SK-N-MC (cell line): ENCODE results near the gene AFAP1L2.

Source experiments
- EZH2 ChIP-seq: fragments of 200-600 bp; sonication (generic); IDR thresholded peaks from one replicate; pipeline ENCODE4 v1.6.1; 2017; ENCODE audit warnings: antibody characterized with exemption
- POLR2AphosphoS5 ChIP-seq: IDR thresholded peaks from 2 replicates; pipeline ENCODE4 v1.6.1; 2012; ENCODE audit warnings: mild to moderate bottlenecking, low read depth, low read length, borderline replicate concordance

DNA sequence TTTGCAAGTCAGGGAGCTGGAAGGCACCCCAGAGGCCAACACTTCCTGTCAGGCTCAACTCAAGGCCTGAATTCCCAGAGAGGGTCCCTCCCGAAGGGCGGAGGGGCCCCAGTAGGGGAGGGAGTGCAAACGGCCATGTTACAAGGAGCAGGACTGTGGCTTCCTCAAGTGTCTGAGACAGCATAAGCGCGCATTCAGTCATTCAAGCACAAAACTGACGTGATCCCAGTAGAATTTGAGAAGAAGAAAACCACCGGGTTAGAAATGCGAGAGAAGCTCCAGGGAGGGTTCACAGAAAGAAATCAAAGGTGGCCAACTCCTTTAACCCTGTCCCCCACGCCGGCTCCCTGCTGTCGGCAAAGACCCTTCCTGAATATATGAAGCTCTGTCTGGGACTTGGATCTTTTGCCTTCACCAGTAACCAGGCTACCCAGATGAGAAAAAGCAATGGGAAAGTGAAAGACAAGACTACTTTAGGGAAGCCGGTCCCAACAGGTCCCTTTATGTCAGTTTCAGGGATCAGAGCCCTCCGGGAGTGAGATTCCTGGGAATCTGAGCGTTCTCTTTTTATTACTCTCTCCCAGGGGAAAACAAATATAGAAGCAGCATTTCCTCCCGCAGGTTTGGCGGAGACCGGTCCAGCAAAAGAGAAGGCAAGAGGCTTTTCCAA, 1.3 kb downstream of the AFAP1L2 start:
- TF ChIP-seq POLR2AphosphoS5 (no peak), EZH2 (no peak)
